GM18873 (cell line): ENCODE measurements around the gene LYAR.

Experiments
- ATAC-seq: cut with Tn5 transposase; IDR thresholded peaks from one replicate; pipeline ENCODE4 v1.9.1; 2021; ENCODE audit warnings: mild to moderate bottlenecking, moderate library complexity, moderate number of reproducible peaks; ENCODE audit not compliant: unreplicated experiment, low FRiP score

The LYAR gene

GRCh38 chr4:4225915-4226605 lies 63.9 kb downstream of the LYAR start:
- no peak for ATAC-seq
